Stimulated activated CD4-positive, alpha-beta T cell treated with anti-CD3 and anti-CD28 coated beads, Interleukin-2, amount 100 ng/mL, for 4 hours (primary cell): ENCODE measurements around the gene IL1RL2.

Source experiments
- DNase-seq: peaks from one replicate; pipeline ENCODE4 v3.0.0-alpha.2; 2020; ENCODE audit warnings: low read depth

The IL1RL2 gene

GRCh38 chr2:102194609-102195268, 7.9 kb downstream of the IL1RL2 start:
- DNase-seq, result no peak

- no peak for DNase-seq
These were observed 10.7 kb downstream of the IL1RL2 start for GRCh38 chr2:102197389-102198137.

GRCh38 chr2:102200539-102200938, 13.7 kb downstream of the IL1RL2 start:
- no peak for DNase-seq

- no peak for DNase-seq
These were observed 17.8 kb downstream of the IL1RL2 start for GRCh38 chr2:102204638-102205037.

GRCh38 chr2:102206666-102207341, 20.0 kb downstream of the IL1RL2 start:
- DNase-seq, result no peak

GRCh38 chr2:102208774-102209173, 22.0 kb downstream of the IL1RL2 start:
- DNase-seq, result no peak

- no peak for DNase-seq
These were observed 22.7 kb downstream of the IL1RL2 start for GRCh38 chr2:102209474-102209873.

GRCh38 chr2:102217032-102217431, 30.2 kb downstream of the IL1RL2 start:
- DNase-seq, result no peak

GRCh38 chr2:102224824-102225739, 38.3 kb downstream of the IL1RL2 start:
- no peak for DNase-seq

- DNase-seq, result no peak
These were observed 39.3 kb downstream of the IL1RL2 start for GRCh38 chr2:102226171-102226570.

- DNase-seq, result no peak
These were observed 40.0 kb downstream of the IL1RL2 start for GRCh38 chr2:102226612-102227391.

GRCh38 chr2:102229141-102229769, 42.4 kb downstream of the IL1RL2 start:
- DNase-seq, result no peak

- no peak for DNase-seq
These were observed 43.6 kb downstream of the IL1RL2 start for GRCh38 chr2:102230410-102230909.

GRCh38 chr2:102233132-102233884, 46.5 kb downstream of the IL1RL2 start:
- DNase-seq, result no peak

GRCh38 chr2:102235042-102235473, 48.2 kb downstream of the IL1RL2 start:
- DNase-seq, result no peak

GRCh38 chr2:102235491-102235890, 48.7 kb downstream of the IL1RL2 start:
- no peak for DNase-seq

GRCh38 chr2:102236132-102236531, 49.3 kb downstream of the IL1RL2 start:
- DNase-seq, result no peak

- no peak for DNase-seq
These were observed 50.4 kb downstream of the IL1RL2 start for GRCh38 chr2:102237176-102237575.

- DNase-seq, result no peak
These were observed 51.4 kb downstream of the IL1RL2 start for GRCh38 chr2:102238039-102238756.
